A673 (cell line): ENCODE results near the gene P2RX3.

Experiments
- CTCF ChIP-seq: fragments of 300-800, 200-600 bp; sonication (generic); conservative IDR thresholded peaks from 2 replicates; pipeline ENCODE4 v1.5.1; 2017; ENCODE audit warnings: low read depth, mild to moderate bottlenecking, antibody characterized with exemption, low read length, moderate library complexity, mixed read lengths
- EZH2 ChIP-seq: fragments of 200-600 bp; sonication (generic); IDR thresholded peaks from 2 replicates; pipeline ENCODE4 v1.6.1; 2017; ENCODE audit warnings: borderline replicate concordance, low read depth, mild to moderate bottlenecking, mixed read lengths, antibody characterized with exemption, low read length; ENCODE audit not compliant: poor library complexity, severe bottlenecking

- TF ChIP-seq EZH2 (no peak), CTCF (no peak)
Measured at GRCh38 chr11:57399972-57400578, 61.9 kb downstream of the P2RX3 start.
